ENCODE measurements around the gene CPAMD8.

CPAMD8 gene

GRCh38 chr19:17026706-17027534 is at the start of gene CPAMD8:
TSS of gene CPAMD8 (minus strand) at chr19:17026810. CDS start at chr19:17026642, 168 bp downstream.
- peaks cover 6% of the 10 kb centered on the region for H3K4me1 Mint-ChIP-seq
- H3K27ac Mint-ChIP-seq = peak within 1 kb of the TSS; percentile 11 to 63 (median 46)
- H3K4me3 Mint-ChIP-seq = peak within 1 kb of the TSS; percentile 83 to 88 (median 85)
- TF ChIP-seq CTCF (IDR thresholded peaks at IDR 0.05; ENCODE audit: unreplicated experiment in 3 of 3) = no peak
- peaks cover 38% of the 10 kb centered on the region for H3K27me3 Mint-ChIP-seq (ENCODE audit: low read depth)
- H3K36me3 Mint-ChIP-seq (ENCODE audit: low read depth) = peaks cover 27% of the 10 kb centered on the region
- H3K9me3 Mint-ChIP-seq = peaks cover 26% of the 10 kb centered on the region

GRCh38 chr19:17075864-17076542 is 49.4 kb upstream of the CPAMD8 start:
- peaks cover 40% of the 10 kb centered on the region for H3K4me1 Mint-ChIP-seq
- H3K36me3 Mint-ChIP-seq (ENCODE audit: low read depth) = peaks cover 2% of the 10 kb centered on the region
- no peaks in the 10 kb centered on the region for H3K9me3 Mint-ChIP-seq
- peak overlapping the region; percentile 81 to 87 (median 83) for H3K27ac Mint-ChIP-seq
- H3K4me3 Mint-ChIP-seq = peak overlapping the region; percentile 96 to 100 (median 99)
- no peak for TF ChIP-seq CTCF (IDR thresholded peaks at IDR 0.05; ENCODE audit: unreplicated experiment in 3 of 3)
- peaks cover 3% of the 10 kb centered on the region for H3K27me3 Mint-ChIP-seq (ENCODE audit: low read depth)

GRCh38 chr19:17075035-17075863 is 48.6 kb upstream of the CPAMD8 start, which contains the start of the genes HAUS8 and MYO9B:
TSS of gene HAUS8 (minus strand) at chr19:17075452. CDS start at chr19:17075422, 30 bp downstream.
TSS of gene MYO9B (plus strand) at chr19:17075777. CDS start at chr19:17101718, 25,941 bp downstream.
- Mint-ChIP-seq H3K36me3 (ENCODE audit: low read depth) (peaks cover 4% of the 10 kb centered on the region), H3K4me1 (peaks cover 38% of the 10 kb centered on the region), H3K27me3 (ENCODE audit: low read depth) (peaks cover 3% of the 10 kb centered on the region), H3K9me3 (no peaks in the 10 kb centered on the region), H3K27ac (peak within 1 kb of the TSS; percentile 83 to 87 (median 86)), H3K4me3 (peak within 1 kb of the TSS; percentile 96 to 100 (median 99))
- TF ChIP-seq CTCF (IDR thresholded peaks at IDR 0.05; ENCODE audit: unreplicated experiment in 3 of 3) = no peak

- peaks cover 3% of the 10 kb centered on the region for H3K27me3 Mint-ChIP-seq (ENCODE audit: low read depth)
- H3K4me3 Mint-ChIP-seq = peak overlapping the region; percentile 91 to 99 (median 96)
- H3K9me3 Mint-ChIP-seq = no peaks in the 10 kb centered on the region
- peak overlapping the region; percentile 83 to 86 (median 85) for H3K27ac Mint-ChIP-seq
- no peak for TF ChIP-seq CTCF (IDR thresholded peaks at IDR 0.05; ENCODE audit: unreplicated experiment in 3 of 3)
- peaks cover 34% of the 10 kb centered on the region for H3K4me1 Mint-ChIP-seq
- H3K36me3 Mint-ChIP-seq (ENCODE audit: low read depth) = peaks cover 4% of the 10 kb centered on the region
Observed at GRCh38 chr19:17074634-17075034, 48.0 kb upstream of the CPAMD8 start.

- peaks cover 4% of the 10 kb centered on the region for H3K36me3 Mint-ChIP-seq (ENCODE audit: low read depth)
- peak overlapping the region; percentile 51 to 86 (median 85) for H3K27ac Mint-ChIP-seq
- no peaks in the 10 kb centered on the region for H3K9me3 Mint-ChIP-seq
- H3K27me3 Mint-ChIP-seq (ENCODE audit: low read depth) = peaks cover 3% of the 10 kb centered on the region
- peaks cover 29% of the 10 kb centered on the region for H3K4me1 Mint-ChIP-seq
- peak overlapping the region; percentile 91 to 99 (median 96) for H3K4me3 Mint-ChIP-seq
- no peak for TF ChIP-seq CTCF (IDR thresholded peaks at IDR 0.05; ENCODE audit: unreplicated experiment in 3 of 3)
Observed at GRCh38 chr19:17073869-17074633, 47.4 kb upstream of the CPAMD8 start.

Data from nephron (organoid).